Skeletal muscle tissue (tissue), 4 donors: Measurements from ENCODE around the gene PHACTR1. TPM values are rescaled to one million over a fixed set of nuclear protein-coding genes. Genes with fewer than 3 reads are reported as not detected.

Source experiments
- H3K27ac ChIP-seq: one replicate; pipeline ENCODE4 v1.7.0; 2013; ENCODE audit warnings: mild to moderate bottlenecking, low read depth, low read length, inconsistent platforms
- H3K27me3 ChIP-seq, 3 donors: one replicate each; pipeline ENCODE4 v1.7.0; 2013; ENCODE audit warnings: low read length in 3 of 3; ENCODE audit not compliant: control insufficient read depth in 3 of 3, insufficient read depth in 3 of 3
- H3K36me3 ChIP-seq, 3 donors: one replicate each; pipeline ENCODE4 v1.7.0; 2013; ENCODE audit warnings: low read length in 3 of 3; ENCODE audit not compliant: control insufficient read depth in 3 of 3, insufficient read depth in 3 of 3
- H3K4me1 ChIP-seq, 3 donors: one replicate each; pipeline ENCODE4 v1.7.0; 2013; ENCODE audit warnings: low read length in 3 of 3, mild to moderate bottlenecking in 3 of 3; ENCODE audit not compliant: control insufficient read depth in 3 of 3, insufficient read depth in 3 of 3
- H3K4me3 ChIP-seq, 3 donors: one replicate each; pipeline ENCODE4 v1.7.0; 2013; ENCODE audit warnings: low read length in 3 of 3
- H3K9ac ChIP-seq, 3 donors: one replicate each; pipeline ENCODE4 v1.7.0; 2013; ENCODE audit warnings: low read length in 3 of 3, mild to moderate bottlenecking in 3 of 3, moderate library complexity in 2 of 3, low read depth in 1 of 3
- H3K9me3 ChIP-seq, 3 donors: one replicate each; pipeline ENCODE4 v1.7.0; 2013; ENCODE audit warnings: low read length in 3 of 3; ENCODE audit not compliant: control insufficient read depth in 3 of 3
- total RNA-seq: library from RNA; depleted of rRNA; stranded (reverse); fragments of >200 nt; gene quantifications from one replicate; pipeline ENCODE4 v1.2.3, GENCODE V29; 2014
- donor health status: Osteomylitis.

Gene PHACTR1
- total RNA-seq, 1 donor from 2014 or later: 5.7 TPM

DNA sequence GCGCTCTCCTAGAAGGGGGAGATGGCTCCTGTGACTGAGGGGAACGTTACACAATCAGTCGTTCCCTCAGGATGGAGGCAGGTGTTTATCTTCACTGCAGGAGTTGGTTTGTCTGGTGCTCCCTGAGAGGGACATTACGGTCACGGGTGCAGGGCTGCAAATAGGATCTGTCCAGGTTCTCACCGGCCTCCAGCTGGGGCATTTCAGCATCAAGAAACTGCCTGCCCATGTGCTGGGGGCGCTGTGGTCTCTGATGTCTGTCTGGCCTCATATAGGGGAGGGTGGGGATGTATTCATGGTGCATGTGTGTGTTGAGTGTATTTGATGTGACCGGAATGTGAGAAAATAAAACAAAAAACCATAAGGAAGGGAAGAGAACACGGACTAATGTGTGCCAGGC lies 534.7 kb downstream of the PHACTR1 start:
- no peak overlapping the region for H3K27ac ChIP-seq
- H3K9ac ChIP-seq: no peak overlapping the region
- H3K27me3 ChIP-seq: peaks cover 0 to 2% (median 0%) of the 10 kb centered on the region in 3 donors
- peaks cover 0 to 3% (median 0%) of the 10 kb centered on the region in 3 donors for H3K4me1 ChIP-seq
- no peaks in the 10 kb centered on the region for H3K36me3 ChIP-seq
- no peaks in the 10 kb centered on the region for H3K9me3 ChIP-seq
- no peak overlapping the region for H3K4me3 ChIP-seq

GRCh38 chr6:13252790-13253189 lies 536.2 kb downstream of the PHACTR1 start:
- Histone ChIP-seq H3K9ac (no peak overlapping the region), H3K27me3 (peaks cover 0 to 2% (median 0%) of the 10 kb centered on the region in 3 donors), H3K9me3 (no peaks in the 10 kb centered on the region), H3K36me3 (no peaks in the 10 kb centered on the region), H3K4me3 (no peak overlapping the region), H3K27ac (no peak overlapping the region), H3K4me1 (peaks cover 0 to 3% (median 0%) of the 10 kb centered on the region in 3 donors)

GRCh38 chr6:13253272-13253671 lies 536.7 kb downstream of the PHACTR1 start:
- Histone ChIP-seq H3K9me3 (no peaks in the 10 kb centered on the region), H3K9ac (no peak overlapping the region), H3K36me3 (no peaks in the 10 kb centered on the region), H3K27ac (no peak overlapping the region), H3K27me3 (peaks cover 0 to 2% (median 0%) of the 10 kb centered on the region in 3 donors), H3K4me1 (peaks cover 0 to 3% (median 0%) of the 10 kb centered on the region in 3 donors), H3K4me3 (no peak overlapping the region)

- no peak overlapping the region for H3K4me3 ChIP-seq
- H3K27me3 ChIP-seq: no peaks in the 10 kb centered on the region
- H3K4me1 ChIP-seq: peaks cover 0 to 3% (median 0%) of the 10 kb centered on the region in 3 donors
- no peak overlapping the region for H3K27ac ChIP-seq
- H3K36me3 ChIP-seq: no peaks in the 10 kb centered on the region
- no peaks in the 10 kb centered on the region for H3K9me3 ChIP-seq
- no peak overlapping the region for H3K9ac ChIP-seq
Measured at GRCh38 chr6:13256266-13257001, 539.9 kb downstream of the PHACTR1 start.

GRCh38 chr6:13259393-13259792 lies 542.8 kb downstream of the PHACTR1 start:
- no peak overlapping the region for H3K9ac ChIP-seq
- H3K4me1 ChIP-seq: peaks cover 0 to 3% (median 0%) of the 10 kb centered on the region in 3 donors
- no peak overlapping the region for H3K27ac ChIP-seq
- H3K36me3 ChIP-seq: no peaks in the 10 kb centered on the region
- peaks cover 0 to 2% (median 0%) of the 10 kb centered on the region in 3 donors for H3K27me3 ChIP-seq
- no peak overlapping the region for H3K4me3 ChIP-seq
- H3K9me3 ChIP-seq: no peaks in the 10 kb centered on the region

GRCh38 chr6:13260101-13260598 lies 543.6 kb downstream of the PHACTR1 start:
- Histone ChIP-seq H3K27ac (no peak overlapping the region), H3K9ac (no peak overlapping the region), H3K4me3 (no peak overlapping the region), H3K27me3 (peaks cover 0 to 2% (median 0%) of the 10 kb centered on the region in 3 donors), H3K36me3 (no peaks in the 10 kb centered on the region), H3K9me3 (no peaks in the 10 kb centered on the region), H3K4me1 (peaks cover 0 to 3% (median 0%) of the 10 kb centered on the region in 3 donors)

DNA sequence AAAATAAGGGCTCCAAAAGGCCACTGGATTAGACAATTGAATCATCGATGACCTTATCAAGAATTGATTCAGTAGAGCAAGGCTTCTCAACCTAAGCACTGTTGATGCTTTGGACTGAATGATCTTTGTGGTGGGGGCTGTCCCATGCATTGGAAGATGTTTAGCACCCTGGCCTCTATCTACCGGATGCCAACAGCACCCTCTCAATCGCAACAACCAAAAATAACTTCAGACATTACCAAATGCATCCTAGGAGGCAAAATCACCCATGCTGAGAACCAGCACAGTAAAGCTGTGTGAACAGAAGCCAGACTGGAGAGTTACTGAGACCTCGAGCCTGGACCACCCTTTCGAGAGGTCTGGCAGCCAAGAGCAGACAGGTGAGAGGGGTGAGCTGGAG lies 544.3 kb downstream of the PHACTR1 start:
- H3K9me3 ChIP-seq: no peaks in the 10 kb centered on the region
- H3K4me3 ChIP-seq: no peak overlapping the region
- peaks cover 0 to 3% (median 0%) of the 10 kb centered on the region in 3 donors for H3K4me1 ChIP-seq
- no peak overlapping the region for H3K9ac ChIP-seq
- H3K27ac ChIP-seq: no peak overlapping the region
- no peaks in the 10 kb centered on the region for H3K36me3 ChIP-seq
- H3K27me3 ChIP-seq: peaks cover 0 to 2% (median 0%) of the 10 kb centered on the region in 3 donors

DNA sequence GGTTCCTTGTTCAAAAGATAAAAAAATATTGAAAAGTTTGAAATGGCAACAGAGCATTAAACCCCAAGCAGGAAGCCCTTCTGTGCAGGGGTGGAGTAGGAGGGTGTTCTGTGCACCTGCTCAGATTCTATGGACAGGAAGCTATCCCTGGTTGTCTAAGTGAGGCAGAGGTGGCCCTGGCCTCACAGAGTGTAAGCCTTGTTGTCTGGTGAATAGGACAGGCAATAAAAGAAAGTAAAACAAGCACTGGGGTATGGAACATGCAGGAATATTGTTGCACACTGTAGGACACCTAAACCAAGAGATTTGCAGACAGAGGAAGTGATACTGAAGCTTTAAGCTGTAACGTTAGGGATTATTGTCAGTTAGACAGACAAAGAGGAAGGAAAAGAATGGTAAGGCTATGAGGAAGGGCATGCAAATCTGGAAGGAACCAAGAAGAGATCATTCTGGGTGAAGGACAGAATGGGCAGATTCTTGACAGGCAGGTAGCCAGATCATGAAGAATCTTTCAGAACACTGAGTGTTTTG lies 545.0 kb downstream of the PHACTR1 start:
- Histone ChIP-seq H3K9me3 (no peaks in the 10 kb centered on the region), H3K27ac (no peak overlapping the region), H3K27me3 (peaks cover 0 to 2% (median 0%) of the 10 kb centered on the region in 3 donors)

GRCh38 chr6:13262302-13263230 lies 546.0 kb downstream of the PHACTR1 start:
- Histone ChIP-seq H3K9me3 (no peaks in the 10 kb centered on the region), H3K27ac (no peak overlapping the region)

More for the DNA sequence above, 545.0 kb downstream of the PHACTR1 start:
- Histone ChIP-seq H3K36me3 (no peaks in the 10 kb centered on the region), H3K4me3 (no peak overlapping the region), H3K4me1 (no peaks in the 10 kb centered on the region), H3K9ac (no peak overlapping the region)

More at GRCh38 chr6:13262302-13263230, 546.0 kb downstream of the PHACTR1 start:
- H3K27me3 ChIP-seq: peaks cover 0 to 2% (median 0%) of the 10 kb centered on the region in 3 donors
- H3K36me3 ChIP-seq: no peaks in the 10 kb centered on the region
- H3K4me3 ChIP-seq: no peak overlapping the region
- no peak overlapping the region for H3K9ac ChIP-seq
- H3K4me1 ChIP-seq: no peaks in the 10 kb centered on the region
